HEK293 (cell line): ENCODE measurements around the gene ZNF69.
A peak's percentile ranks its signal among the peaks of the same experiment; 100 is the strongest.
"Not testable (repeated sequence)": the region's sequence is repeated elsewhere in the genome, so short reads cannot be mapped to it uniquely, and the experiment has no call there.

Experiments used
- CTCF ChIA-PET: fragments of 350-600 bp; formaldehyde crosslinking; extraction: SDS; loops from one replicate; lab custom pipeline; 2021; ENCODE audit warnings: antibody characterized with exemption; lab: Yijun Ruan, JAX
- POLR2A ChIA-PET: fragments of 300-600 bp; formaldehyde crosslinking; extraction: SDS; loops from one replicate; lab custom pipeline; 2020; ENCODE audit warnings: antibody characterized with exemption, inconsistent platforms; lab: Yijun Ruan, JAX
- H3K27ac ChIP-seq: fragments of 200-500 bp; sonication (Bioruptor generic); 2 replicates; pipeline ENCODE4 v1.5.1; 2014; ENCODE audit warnings: low read depth, low read length, control low read depth, inconsistent platforms; ENCODE audit errors: extremely low read depth
- H3K36me3 ChIP-seq, 2 experiments: fragments of 200-500 bp in 1 of 2; sonication (Bioruptor generic) in 1 of 2; 1 replicate in 1 of 2; 2 replicates in 1 of 2; pipeline ENCODE4 v1.5.1; 2014 to 2017; ENCODE audit warnings: inconsistent platforms in 2 of 2, low read length in 2 of 2; ENCODE audit not compliant: control insufficient read depth in 2 of 2, insufficient read depth in 1 of 2
- H3K4me1 ChIP-seq: fragments of 200-500 bp; sonication (Bioruptor generic); 2 replicates; pipeline ENCODE4 v1.5.1; 2014; ENCODE audit warnings: mild to moderate bottlenecking, low read length, inconsistent platforms; ENCODE audit not compliant: control insufficient read depth, insufficient read depth
- H3K4me3 ChIP-seq: 2 replicates; pipeline ENCODE4 v1.5.1; 2011; ENCODE audit warnings: low read depth, mild to moderate bottlenecking, control low read depth, low read length, moderate library complexity
- H3K9me3 ChIP-seq: fragments of 200-500 bp; sonication (Bioruptor generic); 2 replicates; pipeline ENCODE4 v1.5.1; 2014; ENCODE audit warnings: low read depth, low read length, inconsistent platforms; ENCODE audit not compliant: control insufficient read depth, insufficient read depth
- BCL11B ChIP-seq: fragments of 450-650 bp; formaldehyde crosslinking; IDR thresholded peaks from 2 replicates; pipeline ENCODE4 v1.5.1; 2016; ENCODE audit warnings: low read depth, missing biosample characterization, missing genetic modification characterization
- GFI1B ChIP-seq: fragments of 450-650 bp; formaldehyde crosslinking; IDR thresholded peaks from 2 replicates; pipeline ENCODE4 v1.5.1; 2016; ENCODE audit warnings: missing biosample characterization, missing genetic modification characterization
- GLI2 ChIP-seq: fragments of 450-650 bp; formaldehyde crosslinking; IDR thresholded peaks from 2 replicates; pipeline ENCODE4; 2017; ENCODE audit warnings: missing biosample characterization, missing genetic modification characterization, low read depth, borderline replicate concordance
- OSR2 ChIP-seq: fragments of 450-650 bp; formaldehyde crosslinking; IDR thresholded peaks from 2 replicates; pipeline ENCODE4 v1.5.1; 2016; ENCODE audit warnings: missing biosample characterization, missing genetic modification characterization
- SCRT1 ChIP-seq: fragments of 450-650 bp; formaldehyde crosslinking; IDR thresholded peaks from 2 replicates; pipeline ENCODE4 v1.5.1; 2016; ENCODE audit warnings: missing biosample characterization, missing genetic modification characterization, borderline replicate concordance
- SCRT2 ChIP-seq: fragments of 450-650 bp; formaldehyde crosslinking; IDR thresholded peaks from 2 replicates; pipeline ENCODE4 v1.5.1; 2016; ENCODE audit warnings: missing biosample characterization, missing genetic modification characterization
- ZBTB8A ChIP-seq: fragments of 450-650 bp; formaldehyde crosslinking; IDR thresholded peaks from 2 replicates; pipeline ENCODE4 v1.5.1; 2016; ENCODE audit warnings: missing biosample characterization, missing genetic modification characterization
- ZNF19 ChIP-seq: fragments of 450-650 bp; formaldehyde crosslinking; IDR thresholded peaks from 2 replicates; pipeline ENCODE4; 2016; ENCODE audit warnings: missing biosample characterization, missing genetic modification characterization, low read depth
- ZNF2 ChIP-seq: fragments of 450-650 bp; formaldehyde crosslinking; IDR thresholded peaks from 2 replicates; pipeline ENCODE4 v1.5.1; 2016; ENCODE audit warnings: missing biosample characterization, missing genetic modification characterization
- ZNF239 ChIP-seq: fragments of 450-650 bp; formaldehyde crosslinking; IDR thresholded peaks from 2 replicates; pipeline ENCODE4 v1.5.1; 2016; ENCODE audit warnings: missing biosample characterization, missing genetic modification characterization
- ZNF341 ChIP-seq: fragments of 450-650 bp; formaldehyde crosslinking; IDR thresholded peaks from 2 replicates; pipeline ENCODE4; 2016; ENCODE audit warnings: low read depth, missing biosample characterization, missing genetic modification characterization
- ZNF366 ChIP-seq: fragments of 450-650 bp; formaldehyde crosslinking; conservative IDR thresholded peaks from 2 replicates; pipeline ENCODE4 v1.5.1; 2016; ENCODE audit warnings: missing biosample characterization, missing genetic modification characterization
- ZNF391 ChIP-seq: fragments of 450-650 bp; formaldehyde crosslinking; IDR thresholded peaks from 2 replicates; pipeline ENCODE4 v1.5.1; 2016; ENCODE audit warnings: low read depth, missing biosample characterization, missing genetic modification characterization, borderline replicate concordance
- ZNF394 ChIP-seq: fragments of 450-650 bp; formaldehyde crosslinking; IDR thresholded peaks from 2 replicates; pipeline ENCODE4 v1.5.1; 2016; ENCODE audit warnings: missing biosample characterization, missing genetic modification characterization, mild to moderate bottlenecking, moderate library complexity, borderline replicate concordance
- ZNF555 ChIP-seq: fragments of 450-650 bp; formaldehyde crosslinking; conservative IDR thresholded peaks from 2 replicates; pipeline ENCODE4 v1.5.1; 2017; ENCODE audit warnings: missing biosample characterization, mild to moderate bottlenecking, missing genetic modification characterization, inconsistent platforms
- ZNF560 ChIP-seq: fragments of 450-650 bp; formaldehyde crosslinking; IDR thresholded peaks from 2 replicates; pipeline ENCODE4 v1.5.1; 2017; ENCODE audit warnings: missing biosample characterization, missing genetic modification characterization, borderline replicate concordance
- ZNF623 ChIP-seq: fragments of 450-650 bp; formaldehyde crosslinking; IDR thresholded peaks from 2 replicates; pipeline ENCODE4 v1.5.1; 2016; ENCODE audit warnings: missing biosample characterization, missing genetic modification characterization
- ZNF629 ChIP-seq: fragments of 450-650 bp; formaldehyde crosslinking; IDR thresholded peaks from 2 replicates; pipeline ENCODE4 v1.5.1; 2017; ENCODE audit warnings: missing biosample characterization, missing genetic modification characterization
- ZNF654 ChIP-seq: fragments of 450-650 bp; formaldehyde crosslinking; IDR thresholded peaks from 2 replicates; pipeline ENCODE4 v1.5.1; 2016; ENCODE audit warnings: low read depth, missing biosample characterization, missing genetic modification characterization
- ZNF664 ChIP-seq: fragments of 450-650 bp; formaldehyde crosslinking; IDR thresholded peaks from 2 replicates; pipeline ENCODE4 v1.5.1; 2016; ENCODE audit warnings: missing biosample characterization, missing genetic modification characterization
- TF ChIP-seq, protein P1 (sequence below): fragments of 450-650 bp; formaldehyde crosslinking; IDR thresholded peaks from 2 replicates; pipeline ENCODE4 v1.5.1; 2016; ENCODE audit warnings: missing biosample characterization, missing genetic modification characterization, borderline replicate concordance
- TF ChIP-seq, protein P2 (sequence below): fragments of 450-650 bp; formaldehyde crosslinking; IDR thresholded peaks from 2 replicates; pipeline ENCODE4 v1.5.1; 2017; ENCODE audit warnings: missing biosample characterization, mild to moderate bottlenecking, missing genetic modification characterization, moderate library complexity
- TF ChIP-seq, protein P3 (sequence below): fragments of 450-650 bp; formaldehyde crosslinking; IDR thresholded peaks from 2 replicates; pipeline ENCODE4 v1.5.1; 2016; ENCODE audit warnings: missing biosample characterization, missing genetic modification characterization

ZNF69 gene

DNA sequence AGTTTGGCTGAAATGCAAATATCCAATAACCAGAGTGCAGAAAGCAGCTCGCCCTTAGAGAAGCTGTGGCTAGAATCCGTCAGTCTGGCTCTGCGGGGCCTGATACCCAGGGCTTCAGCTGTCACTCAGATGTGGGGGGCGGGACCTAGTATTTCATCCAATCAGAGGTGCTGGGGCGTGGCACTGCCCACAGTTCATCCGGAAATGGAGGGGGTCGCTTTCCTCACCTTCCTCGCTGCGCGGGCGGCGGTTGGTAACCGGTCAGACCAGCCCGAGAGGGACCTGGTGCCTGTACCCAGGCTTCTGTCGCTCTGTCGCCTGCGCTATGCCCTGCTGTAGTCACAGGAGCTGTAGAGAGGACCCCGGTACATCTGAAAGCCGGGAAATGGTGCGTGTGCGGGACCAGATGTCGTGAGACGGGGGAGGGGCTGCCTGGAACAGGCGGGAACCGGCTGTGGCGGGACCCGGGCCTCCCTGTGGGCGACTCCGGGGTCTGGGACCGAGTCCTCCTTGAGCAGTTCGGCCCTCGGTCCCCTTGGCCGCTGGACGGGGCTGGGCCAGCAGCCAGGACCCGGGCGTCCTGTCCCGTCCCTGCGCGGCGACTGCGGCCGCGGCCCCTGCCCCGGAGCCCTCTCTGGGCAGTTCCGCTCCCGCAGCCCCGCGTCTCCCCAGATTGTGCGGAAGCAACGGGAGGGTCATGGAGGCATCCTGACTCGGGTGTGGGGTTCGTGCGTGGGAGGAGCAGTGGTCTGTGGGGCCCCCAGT lies 37.5 kb downstream of the ZNF69 start, which contains the start of gene ZNF700 (continued):
- TF ChIP-seq, protein P1, sequence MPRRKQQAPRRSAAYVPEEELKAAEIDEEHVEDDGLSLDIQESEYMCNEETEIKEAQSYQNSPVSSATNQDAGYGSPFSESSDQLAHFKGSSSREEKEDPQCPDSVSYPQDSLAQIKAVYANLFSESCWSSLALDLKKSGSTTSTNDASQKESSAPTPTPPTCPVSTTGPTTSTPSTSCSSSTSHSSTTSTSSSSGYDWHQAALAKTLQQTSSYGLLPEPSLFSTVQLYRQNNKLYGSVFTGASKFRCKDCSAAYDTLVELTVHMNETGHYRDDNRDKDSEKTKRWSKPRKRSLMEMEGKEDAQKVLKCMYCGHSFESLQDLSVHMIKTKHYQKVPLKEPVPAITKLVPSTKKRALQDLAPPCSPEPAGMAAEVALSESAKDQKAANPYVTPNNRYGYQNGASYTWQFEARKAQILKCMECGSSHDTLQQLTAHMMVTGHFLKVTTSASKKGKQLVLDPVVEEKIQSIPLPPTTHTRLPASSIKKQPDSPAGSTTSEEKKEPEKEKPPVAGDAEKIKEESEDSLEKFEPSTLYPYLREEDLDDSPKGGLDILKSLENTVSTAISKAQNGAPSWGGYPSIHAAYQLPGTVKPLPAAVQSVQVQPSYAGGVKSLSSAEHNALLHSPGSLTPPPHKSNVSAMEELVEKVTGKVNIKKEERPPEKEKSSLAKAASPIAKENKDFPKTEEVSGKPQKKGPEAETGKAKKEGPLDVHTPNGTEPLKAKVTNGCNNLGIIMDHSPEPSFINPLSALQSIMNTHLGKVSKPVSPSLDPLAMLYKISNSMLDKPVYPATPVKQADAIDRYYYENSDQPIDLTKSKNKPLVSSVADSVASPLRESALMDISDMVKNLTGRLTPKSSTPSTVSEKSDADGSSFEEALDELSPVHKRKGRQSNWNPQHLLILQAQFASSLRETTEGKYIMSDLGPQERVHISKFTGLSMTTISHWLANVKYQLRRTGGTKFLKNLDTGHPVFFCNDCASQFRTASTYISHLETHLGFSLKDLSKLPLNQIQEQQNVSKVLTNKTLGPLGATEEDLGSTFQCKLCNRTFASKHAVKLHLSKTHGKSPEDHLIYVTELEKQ: no peak

DNA sequence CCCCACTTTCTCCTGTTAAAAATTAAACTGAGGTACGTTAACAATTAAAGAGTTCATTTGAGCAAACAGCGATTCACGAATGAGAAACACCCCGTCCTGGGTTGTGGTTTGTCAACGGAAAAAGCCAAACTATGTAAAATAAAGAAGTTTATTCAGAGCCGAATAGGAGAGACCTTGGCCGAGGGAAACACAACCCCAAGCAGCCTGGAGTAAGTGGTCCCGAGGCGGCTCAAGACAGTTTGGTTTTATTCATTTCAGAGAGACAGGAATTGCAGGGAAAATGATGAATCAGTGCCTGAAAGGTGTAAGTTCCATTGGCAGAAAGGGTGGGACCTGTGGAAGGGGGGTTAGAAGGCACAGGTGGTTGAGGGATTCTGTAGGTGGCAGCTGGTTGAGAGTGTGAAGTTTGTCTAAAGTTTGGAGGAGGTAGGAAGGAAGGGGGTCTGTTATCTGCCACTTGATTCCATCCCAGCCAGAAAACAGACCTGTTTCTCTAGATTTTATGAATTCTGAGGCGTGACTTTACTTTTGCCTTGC lies 38.1 kb downstream of the ZNF69 start:
- H3K4me1 ChIP-seq, H3K9me3 ChIP-seq, CTCF ChIA-PET: not testable (repeated sequence)
- TF ChIP-seq, protein P2, sequence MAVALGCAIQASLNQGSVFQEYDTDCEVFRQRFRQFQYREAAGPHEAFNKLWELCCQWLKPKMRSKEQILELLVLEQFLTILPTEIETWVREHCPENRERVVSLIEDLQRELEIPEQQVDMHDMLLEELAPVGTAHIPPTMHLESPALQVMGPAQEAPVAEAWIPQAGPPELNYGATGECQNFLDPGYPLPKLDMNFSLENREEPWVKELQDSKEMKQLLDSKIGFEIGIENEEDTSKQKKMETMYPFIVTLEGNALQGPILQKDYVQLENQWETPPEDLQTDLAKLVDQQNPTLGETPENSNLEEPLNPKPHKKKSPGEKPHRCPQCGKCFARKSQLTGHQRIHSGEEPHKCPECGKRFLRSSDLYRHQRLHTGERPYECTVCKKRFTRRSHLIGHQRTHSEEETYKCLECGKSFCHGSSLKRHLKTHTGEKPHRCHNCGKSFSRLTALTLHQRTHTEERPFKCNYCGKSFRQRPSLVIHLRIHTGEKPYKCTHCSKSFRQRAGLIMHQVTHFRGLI (tag by site-specific recombination): 0 out of 2 replicates have a peak, but pooled peaks have one; percentile 2
- TF ChIP-seq SCRT1 (tag by site-specific recombination): peak; percentile 88
- TF ChIP-seq SCRT2: peak; percentile 87
- Histone ChIP-seq H3K4me3 (peak overlapping the region; percentile 77), H3K36me3 (peaks cover 0 to 16% of the 10 kb centered on the region in 2 experiments; a peak in 1 of 3 replicates), H3K27ac (peak overlapping the region; percentile 33; the same call in 1 of the 2 replicates)
- POLR2A ChIA-PET: interaction anchor here (0.6 to 1.2 kb wide), 2 partner anchors 237 to 363 kb away, joined by 4 to 6 read pairs; partner anchors contain the start of gene ZNF136

DNA sequence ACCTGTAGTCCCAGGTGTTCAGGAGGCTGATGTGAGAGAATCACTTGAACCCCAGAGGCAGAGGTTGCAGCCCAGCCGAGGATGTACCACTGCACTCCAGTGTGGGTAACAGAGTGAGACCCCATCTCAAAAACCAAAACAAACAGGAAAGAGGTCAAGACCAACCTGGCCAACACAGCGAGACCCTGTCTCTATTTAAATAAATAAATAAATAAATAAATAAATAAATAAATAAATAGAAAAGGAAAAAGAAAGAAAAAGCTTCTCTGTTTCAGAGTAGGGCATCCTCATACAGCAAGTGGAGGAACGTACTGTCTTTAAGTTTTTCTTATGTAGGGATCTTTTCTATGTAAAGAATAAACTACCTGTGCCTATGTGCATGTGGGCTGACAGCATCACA lies 39.6 kb downstream of the ZNF69 start:
- Histone ChIP-seq H3K27ac (no peak overlapping the region), H3K4me1 (no peaks in the 10 kb centered on the region), H3K9me3 (no peaks in the 10 kb centered on the region), H3K36me3 (peaks cover 0 to 16% of the 10 kb centered on the region in 2 experiments; a peak in 2 of 3 replicates), H3K4me3 (no peak overlapping the region)
- ChIA-PET POLR2A (no interaction called here), CTCF (no interaction called here)
- no peak for TF ChIP-seq ZNF391
- TF ChIP-seq BCL11B (tag by site-specific recombination): 0 out of 2 replicates have a peak, but pooled peaks have one; percentile 26
- TF ChIP-seq ZNF654 (tag by site-specific recombination): peak; percentile 41
- TF ChIP-seq ZNF629 (tag by site-specific recombination): peak; percentile 47
- TF ChIP-seq ZNF2 (tag by site-specific recombination): no peak
- TF ChIP-seq ZBTB8A (tag by site-specific recombination): peak; percentile 76
- TF ChIP-seq ZNF555 (tag by site-specific recombination): peak; percentile 83
- TF ChIP-seq GFI1B (tag by site-specific recombination): 0 out of 2 replicates have a peak, but pooled peaks have one; percentile 26
- TF ChIP-seq ZNF664 (tag by site-specific recombination): peak; percentile 55; the same call in 1 of the 2 replicates
- TF ChIP-seq SCRT1 (tag by site-specific recombination): no peak
- TF ChIP-seq ZNF560 (tag by site-specific recombination): peak; percentile 81
- TF ChIP-seq ZNF341: peak; percentile 18; the same call in 1 of the 2 replicates
- no peak for TF ChIP-seq OSR2
- TF ChIP-seq, protein P3, sequence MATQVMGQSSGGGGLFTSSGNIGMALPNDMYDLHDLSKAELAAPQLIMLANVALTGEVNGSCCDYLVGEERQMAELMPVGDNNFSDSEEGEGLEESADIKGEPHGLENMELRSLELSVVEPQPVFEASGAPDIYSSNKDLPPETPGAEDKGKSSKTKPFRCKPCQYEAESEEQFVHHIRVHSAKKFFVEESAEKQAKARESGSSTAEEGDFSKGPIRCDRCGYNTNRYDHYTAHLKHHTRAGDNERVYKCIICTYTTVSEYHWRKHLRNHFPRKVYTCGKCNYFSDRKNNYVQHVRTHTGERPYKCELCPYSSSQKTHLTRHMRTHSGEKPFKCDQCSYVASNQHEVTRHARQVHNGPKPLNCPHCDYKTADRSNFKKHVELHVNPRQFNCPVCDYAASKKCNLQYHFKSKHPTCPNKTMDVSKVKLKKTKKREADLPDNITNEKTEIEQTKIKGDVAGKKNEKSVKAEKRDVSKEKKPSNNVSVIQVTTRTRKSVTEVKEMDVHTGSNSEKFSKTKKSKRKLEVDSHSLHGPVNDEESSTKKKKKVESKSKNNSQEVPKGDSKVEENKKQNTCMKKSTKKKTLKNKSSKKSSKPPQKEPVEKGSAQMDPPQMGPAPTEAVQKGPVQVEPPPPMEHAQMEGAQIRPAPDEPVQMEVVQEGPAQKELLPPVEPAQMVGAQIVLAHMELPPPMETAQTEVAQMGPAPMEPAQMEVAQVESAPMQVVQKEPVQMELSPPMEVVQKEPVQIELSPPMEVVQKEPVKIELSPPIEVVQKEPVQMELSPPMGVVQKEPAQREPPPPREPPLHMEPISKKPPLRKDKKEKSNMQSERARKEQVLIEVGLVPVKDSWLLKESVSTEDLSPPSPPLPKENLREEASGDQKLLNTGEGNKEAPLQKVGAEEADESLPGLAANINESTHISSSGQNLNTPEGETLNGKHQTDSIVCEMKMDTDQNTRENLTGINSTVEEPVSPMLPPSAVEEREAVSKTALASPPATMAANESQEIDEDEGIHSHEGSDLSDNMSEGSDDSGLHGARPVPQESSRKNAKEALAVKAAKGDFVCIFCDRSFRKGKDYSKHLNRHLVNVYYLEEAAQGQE (tag by site-specific recombination): peak; percentile 78
- peak; percentile 96 for TF ChIP-seq ZNF394 (tag by site-specific recombination)
- peak; percentile 12; the same call in 1 of the 2 replicates for TF ChIP-seq GLI2 (tag by site-specific recombination)
- 0 out of 2 replicates have a peak, but pooled peaks have one; percentile 19 for TF ChIP-seq ZNF19 (tag by site-specific recombination)
- peak; percentile 82 for TF ChIP-seq ZNF623
- 0 out of 2 replicates have a peak, but pooled peaks have one; percentile 23 for TF ChIP-seq ZNF366
- TF ChIP-seq ZNF239 (tag by site-specific recombination): no peak
